Measurements from ENCODE around the gene HOXC11.

The HOXC11 gene

GRCh38 chr12:54008260-54008552, 35.3 kb downstream of the HOXC11 start:
- H2AFZ ChIP-seq (ENCODE audit: low read depth): no peak overlapping the region
- peaks cover 98% of the 10 kb centered on the region for H3K27me3 ChIP-seq (ENCODE audit: insufficient read depth, low read depth)
- TF ChIP-seq CTCF (conservative IDR thresholded peaks at IDR 0.05; ENCODE audit: low read depth, low read length): no peak
- H3K36me3 ChIP-seq (ENCODE audit: insufficient read depth): no peaks in the 10 kb centered on the region
- H3K4me1 ChIP-seq (ENCODE audit: low read depth, poor library complexity, severe bottlenecking): peaks cover 24% of the 10 kb centered on the region
- no peaks in the 10 kb centered on the region for H4K20me1 ChIP-seq (ENCODE audit: insufficient read depth)
- no peak overlapping the region for H3K27ac ChIP-seq
- no peak overlapping the region for H3K4me2 ChIP-seq
- no peaks in the 10 kb centered on the region for H3K79me2 ChIP-seq (ENCODE audit: insufficient read depth, low read depth)
- H3K9ac ChIP-seq: no peak overlapping the region
- H3K4me3 ChIP-seq (IDR thresholded peaks at IDR 0.05; ENCODE audit: insufficient read depth, low read depth, low read length): no peak overlapping the region

GRCh38 chr12:54009171-54010052, 36.5 kb downstream of the HOXC11 start:
- Histone ChIP-seq H3K27me3 (ENCODE audit: insufficient read depth, low read depth) (peaks cover 98% of the 10 kb centered on the region), H3K36me3 (ENCODE audit: insufficient read depth) (no peaks in the 10 kb centered on the region), H3K27ac (no peak overlapping the region), H3K9ac (no peak overlapping the region), H3K4me1 (ENCODE audit: low read depth, poor library complexity, severe bottlenecking) (peaks cover 22% of the 10 kb centered on the region), H3K4me2 (no peak overlapping the region), H3K4me3 (IDR thresholded peaks at IDR 0.05; ENCODE audit: insufficient read depth, low read depth, low read length) (no peak overlapping the region), H2AFZ (ENCODE audit: low read depth) (no peak overlapping the region), H4K20me1 (ENCODE audit: insufficient read depth) (no peaks in the 10 kb centered on the region), H3K79me2 (ENCODE audit: insufficient read depth, low read depth) (no peaks in the 10 kb centered on the region)
- TF ChIP-seq CTCF (conservative IDR thresholded peaks at IDR 0.05; ENCODE audit: low read depth, low read length): no peak

DNA sequence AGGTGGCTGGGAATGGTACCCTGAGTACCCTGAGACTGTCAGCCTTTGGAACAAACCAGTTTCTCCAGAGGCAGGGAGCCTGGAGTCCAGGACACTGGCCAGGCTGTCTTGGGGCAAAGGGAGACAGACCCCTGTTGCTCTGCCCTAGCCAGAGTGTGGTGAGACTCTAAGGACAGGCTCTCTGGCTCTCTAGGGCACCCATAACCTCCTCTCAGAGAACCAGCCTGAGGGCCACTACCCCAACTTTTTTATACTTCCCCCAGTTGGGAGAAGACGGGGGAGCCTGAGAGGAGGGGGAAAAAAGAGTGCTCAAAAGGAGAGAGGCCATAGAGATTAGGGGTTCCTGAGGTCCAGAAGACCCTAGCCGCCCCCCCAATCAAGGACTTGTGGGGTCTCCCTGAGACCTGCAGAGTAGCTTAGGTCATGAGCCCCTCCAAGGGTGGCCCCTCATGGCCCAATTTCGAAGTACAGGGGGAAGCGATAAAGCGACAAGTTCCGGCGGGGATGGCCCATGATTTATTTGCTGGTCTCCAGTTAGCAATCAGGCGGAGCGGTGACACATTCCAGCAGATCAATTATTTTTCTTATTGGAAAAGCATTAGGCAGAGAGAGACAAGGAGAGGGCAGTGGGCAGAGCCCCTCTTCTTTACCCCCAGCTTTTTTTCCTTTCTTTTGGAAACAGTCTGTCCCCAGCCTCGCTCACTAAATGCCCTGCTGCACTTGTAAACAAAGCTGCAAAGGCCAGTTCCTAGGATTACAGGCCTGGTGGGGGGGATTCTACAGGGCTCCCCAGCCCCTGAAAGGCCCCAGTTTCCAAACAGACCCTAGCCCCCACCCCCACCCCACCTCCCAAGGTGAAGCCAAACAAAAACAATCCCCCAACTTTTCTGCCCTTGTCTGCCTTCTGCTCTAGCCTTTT, 37.4 kb downstream of the HOXC11 start:
- H3K27me3 ChIP-seq (ENCODE audit: insufficient read depth, low read depth): peaks cover 98% of the 10 kb centered on the region

More for the DNA sequence above, 37.4 kb downstream of the HOXC11 start:
- no peaks in the 10 kb centered on the region for H4K20me1 ChIP-seq (ENCODE audit: insufficient read depth)
- H3K79me2 ChIP-seq (ENCODE audit: insufficient read depth, low read depth): no peaks in the 10 kb centered on the region
- no peak overlapping the region; the same call in 1 of the 2 replicates for H3K4me2 ChIP-seq
- no peak overlapping the region for H3K4me3 ChIP-seq (IDR thresholded peaks at IDR 0.05; ENCODE audit: insufficient read depth, low read depth, low read length)
- no peak overlapping the region for H3K9ac ChIP-seq
- H3K36me3 ChIP-seq (ENCODE audit: insufficient read depth): no peaks in the 10 kb centered on the region
- H3K4me1 ChIP-seq (ENCODE audit: low read depth, poor library complexity, severe bottlenecking): peaks cover 17% of the 10 kb centered on the region
- H3K27ac ChIP-seq: no peak overlapping the region
- no peak overlapping the region for H2AFZ ChIP-seq (ENCODE audit: low read depth)
- TF ChIP-seq CTCF (conservative IDR thresholded peaks at IDR 0.05; ENCODE audit: low read depth, low read length): no peak
